CD14-positive monocyte (primary cell): ENCODE data around the gene SNAP29. TPM values are rescaled to one million over a fixed set of nuclear protein-coding genes. Genes with fewer than 3 reads are reported as not detected.
A peak's percentile ranks its signal among the peaks of the same experiment; 100 is the strongest.
"Not testable (repeated sequence)": the region's sequence is repeated elsewhere in the genome, so short reads cannot be mapped to it uniquely, and the experiment has no call there.

Experiments used
- DNase-seq, 3 donors: peaks; one replicate each; pipeline ENCODE4 v3.0.0-alpha.2; 2011 to 2022
- H2AFZ ChIP-seq: 2 replicates; pipeline ENCODE4 v1.6.0; 2012; ENCODE audit warnings: mild to moderate bottlenecking, low read depth, low read length, inconsistent platforms; ENCODE audit not compliant: insufficient read depth, poor library complexity, severe bottlenecking
- H3K27ac ChIP-seq, 2 donors: 1 replicate in 1 of 2; 2 replicates in 1 of 2; pipeline ENCODE4 v1.5.1; 2012 to 2013; ENCODE audit warnings: low read length in 2 of 2, control low read depth in 1 of 2, inconsistent platforms in 1 of 2, low read depth in 1 of 2, mild to moderate bottlenecking in 1 of 2
- H3K27me3 ChIP-seq, 2 donors: one replicate each; pipeline versions ENCODE4 v1.6.0 to v1.6.1; 2011 to 2013; ENCODE audit warnings: low read length in 2 of 2; ENCODE audit not compliant: control insufficient read depth in 2 of 2, insufficient read depth in 2 of 2
- H3K36me3 ChIP-seq, 2 donors: replicated peaks in 1 of 2; 1 replicate in 1 of 2; 2 replicates in 1 of 2; pipeline versions ENCODE4 v1.5.1 to v1.6.1; 2012 to 2013; ENCODE audit warnings: low read length in 2 of 2, control low read depth in 1 of 2, inconsistent platforms in 1 of 2, mild to moderate bottlenecking in 1 of 2; ENCODE audit not compliant: insufficient read depth in 2 of 2, control insufficient read depth in 1 of 2
- H3K4me1 ChIP-seq, 2 donors: 1 replicate in 1 of 2; 2 replicates in 1 of 2; pipeline versions ENCODE4 v1.5.1 to v1.6.1; 2012 to 2013; ENCODE audit warnings: low read length in 2 of 2, control low read depth in 1 of 2, inconsistent platforms in 1 of 2, mild to moderate bottlenecking in 1 of 2, moderate library complexity in 1 of 2; ENCODE audit not compliant: insufficient read depth in 2 of 2, control insufficient read depth in 1 of 2
- H3K4me2 ChIP-seq: replicated peaks from 2 replicates; pipeline ENCODE3; 2012; ENCODE audit warnings: low read length, moderate library complexity, mild to moderate bottlenecking; ENCODE audit not compliant: poor library complexity, severe bottlenecking; ENCODE audit errors: extremely low read depth
- H3K4me3 ChIP-seq, 3 experiments: fragments of 200-600 bp in 1 of 3; sonication (generic) in 1 of 3; replicated peaks in 1 of 3; 1 replicate in 2 of 3; 2 replicates in 1 of 3; pipeline ENCODE4 v1.5.1; 2011 to 2013; ENCODE audit warnings: low read length in 3 of 3, mild to moderate bottlenecking in 3 of 3, control low read depth in 2 of 3, low read depth in 2 of 3, inconsistent platforms in 1 of 3, moderate library complexity in 1 of 3
- H3K79me2 ChIP-seq: 2 replicates; pipeline ENCODE4 v1.6.0; 2012; ENCODE audit warnings: mild to moderate bottlenecking, control low read depth, inconsistent platforms, low read length, moderate library complexity; ENCODE audit not compliant: insufficient read depth
- H3K9ac ChIP-seq: 2 replicates; pipeline ENCODE4 v1.6.0; 2017; ENCODE audit warnings: low read length, mild to moderate bottlenecking; ENCODE audit not compliant: insufficient read depth, poor library complexity, severe bottlenecking
- H3K9me3 ChIP-seq, 2 donors: replicated peaks in 1 of 2; 1 replicate in 1 of 2; 2 replicates in 1 of 2; pipeline versions ENCODE4 v1.5.1 to v1.6.1; 2012 to 2013; ENCODE audit warnings: low read length in 2 of 2, control low read depth in 1 of 2; ENCODE audit not compliant: control insufficient read depth in 1 of 2, insufficient read depth in 1 of 2
- H4K20me1 ChIP-seq: 2 replicates; pipeline ENCODE4 v1.6.0; 2012; ENCODE audit warnings: mild to moderate bottlenecking, low read length, control low read depth, moderate library complexity; ENCODE audit not compliant: insufficient read depth
- H3K27ac Mint-ChIP-seq, 7 donors: one replicate each; pipeline ENCODE4 v1.8.0; 2020; ENCODE audit warnings: mild to moderate bottlenecking in 7 of 7, mixed read lengths in 7 of 7, moderate library complexity in 6 of 7, inconsistent platforms in 2 of 7
- H3K27me3 Mint-ChIP-seq, 3 donors: one replicate each; pipeline ENCODE4 v1.8.0; 2021 to 2022; ENCODE audit warnings: low read depth in 3 of 3, mild to moderate bottlenecking in 3 of 3, mixed read lengths in 3 of 3, moderate library complexity in 3 of 3, inconsistent platforms in 1 of 3
- H3K36me3 Mint-ChIP-seq, 2 donors: one replicate each; pipeline ENCODE4 v1.8.0; 2020; ENCODE audit warnings: mixed read lengths in 2 of 2, inconsistent platforms in 1 of 2, mild to moderate bottlenecking in 1 of 2
- H3K4me1 Mint-ChIP-seq: one replicate; pipeline ENCODE4 v1.8.0; 2020; ENCODE audit warnings: mild to moderate bottlenecking, mixed read lengths
- H3K4me3 Mint-ChIP-seq, 2 donors: one replicate each; pipeline ENCODE4 v1.8.0; 2020; ENCODE audit warnings: mild to moderate bottlenecking in 2 of 2, mixed read lengths in 2 of 2, moderate library complexity in 1 of 2
- H3K9me3 Mint-ChIP-seq, 7 donors: one replicate each; pipeline ENCODE4 v1.8.0; 2020 to 2022; ENCODE audit warnings: mixed read lengths in 7 of 7, mild to moderate bottlenecking in 6 of 7, moderate library complexity in 6 of 7, inconsistent platforms in 2 of 7
- CTCF ChIP-seq: fragments of 200-600 bp; IDR thresholded peaks from one replicate; pipeline ENCODE4 v1.8.0; 2022; ENCODE audit warnings: antibody characterized with exemption, mild to moderate bottlenecking
- WGBS: methylation state at CpG from one replicate; pipeline ENCODE4 v1.1.5; 2013; ENCODE audit warnings: missing lambda C conversion rate; ENCODE audit not compliant: insufficient coverage; 5-methylcytosine and 5-hydroxymethylcytosine counted together
- intact Hi-C, 2 donors: fragments of 100-400 bp; cut with micrococcal nuclease; formaldehyde crosslinking; loops; one replicate each; pipeline versions ENCODE4 v1.15.0 to v1.15.1; 2023
- polyA plus RNA-seq, 3 donors: library from polyadenylated mRNA; depleted of rRNA in 1 of 3; unstranded in 2 of 3; stranded (reverse) in 1 of 3; fragments of 300-500 nt in 2 of 3; fragments of >200 nt in 1 of 3; fragmentation: Illumina TruSeq in 2 of 3; gene quantifications; 1 replicate in 2 of 3; 2 replicates in 1 of 3; pipeline ENCODE4 v1.2.3, GENCODE V29; 2012 to 2021

SNAP29 gene
- polyA plus RNA-seq, 3 donors: 22.3 to 32.8 (median 28.9) TPM

- intact Hi-C loops: no loop called here
- H3K27ac Mint-ChIP-seq: no peak overlapping the region
- peaks cover 80 to 95% of the 10 kb centered on the region in 2 donors for H3K36me3 ChIP-seq
- H4K20me1 ChIP-seq: no peaks in the 10 kb centered on the region
- 97% methylated on average over 5 of the region's 9 CpGs for WGBS
- no peaks in the 10 kb centered on the region for H3K4me1 Mint-ChIP-seq
- H3K27ac ChIP-seq: no peak overlapping the region
- H3K9me3 ChIP-seq: no peaks in the 10 kb centered on the region
- H3K36me3 Mint-ChIP-seq: peaks cover 71 to 83% of the 10 kb centered on the region in 2 donors
- H3K4me3 ChIP-seq: no peak overlapping the region
- no peak overlapping the region for H2AFZ ChIP-seq
- no peak overlapping the region for H3K4me3 Mint-ChIP-seq
- no peaks in the 10 kb centered on the region for H3K27me3 ChIP-seq
- no peak overlapping the region for H3K9ac ChIP-seq
- no peaks in the 10 kb centered on the region for H3K4me1 ChIP-seq
- H3K4me2 ChIP-seq: no peak overlapping the region
- H3K79me2 ChIP-seq: no peaks in the 10 kb centered on the region
- no peaks in the 10 kb centered on the region for H3K27me3 Mint-ChIP-seq
- H3K9me3 Mint-ChIP-seq: peaks cover 0 to 2% (median 0%) of the 10 kb centered on the region in 7 donors
- no peak for TF ChIP-seq CTCF
- no peak for DNase-seq
Measured at GRCh38 chr22:20819471-20819870, 39.3 kb upstream of the SNAP29 start.

GRCh38 chr22:20821717-20822239 is 37.0 kb upstream of the SNAP29 start:
- H3K4me3 ChIP-seq, H3K27me3 ChIP-seq, DNase-seq, intact Hi-C loops, H4K20me1 ChIP-seq, H3K79me2 ChIP-seq, H3K4me3 Mint-ChIP-seq, H3K9me3 ChIP-seq, H3K4me2 ChIP-seq, H3K9ac ChIP-seq, H3K4me1 Mint-ChIP-seq, H3K27ac ChIP-seq, H2AFZ ChIP-seq, H3K9me3 Mint-ChIP-seq, H3K4me1 ChIP-seq, H3K27me3 Mint-ChIP-seq: not testable (repeated sequence)
- WGBS: 100% methylated on average over 6 of the region's 8 CpGs
- Mint-ChIP-seq H3K36me3 (peaks cover 72 to 83% of the 10 kb centered on the region in 2 donors), H3K27ac (peak overlapping the region in 1 of 7 donors; percentile 26)
- H3K36me3 ChIP-seq: peaks cover 73 to 89% of the 10 kb centered on the region in 2 donors
